ENCODE results near the gene VPS13D. TPM values are rescaled to one million over a fixed set of nuclear protein-coding genes. Genes with fewer than 3 reads are reported as not detected.

VPS13D gene
- total RNA-seq, 1 donor from 2014 or later = 88.9 TPM

GRCh38 chr1:12541274-12542137, 311.7 kb downstream of the VPS13D start:
- no peaks in the 10 kb centered on the region for H3K9me3 ChIP-seq
- no peaks in the 10 kb centered on the region for H3K36me3 ChIP-seq
- peak overlapping the region; percentile 76 for H3K27ac ChIP-seq
- peaks cover 27% of the 10 kb centered on the region for H3K4me1 ChIP-seq
- DNase-seq (ENCODE audit: extremely low spot score in 2 of 2) = no peak
- H3K4me3 ChIP-seq = no peak overlapping the region
- intact Hi-C loops (cut with DNase I) = loop anchor here (2.0 to 10.0 kb wide), 4 partner anchors 51 to 227 kb away; partner anchors contain the start of gene DHRS3
- no peaks in the 10 kb centered on the region for H3K27me3 ChIP-seq
- TF ChIP-seq CTCF (IDR thresholded peaks at IDR 0.05) (no peak), POLR2A (IDR thresholded peaks at IDR 0.05) (no peak), POLR2AphosphoS5 (IDR thresholded peaks at IDR 0.05; ENCODE audit: insufficient read depth in 1 of 2, low read depth in 1 of 2) (peak in 1 of 2 donors; percentile 49)

GRCh38 chr1:12542138-12542465, 312.3 kb downstream of the VPS13D start:
- Histone ChIP-seq H3K27me3 (no peaks in the 10 kb centered on the region), H3K4me3 (no peak overlapping the region), H3K36me3 (no peaks in the 10 kb centered on the region), H3K9me3 (no peaks in the 10 kb centered on the region), H3K27ac (peak overlapping the region; percentile 76), H3K4me1 (peaks cover 33% of the 10 kb centered on the region)
- no peak for DNase-seq (ENCODE audit: extremely low spot score in 2 of 2)
- intact Hi-C loops (cut with DNase I) = loop anchor here (5.0 to 10.0 kb wide), 3 partner anchors 50 to 227 kb away; no protein-coding TSS in a partner anchor
- TF ChIP-seq CTCF (IDR thresholded peaks at IDR 0.05) = no peak
- no peak for TF ChIP-seq POLR2A (IDR thresholded peaks at IDR 0.05)
- no peak for TF ChIP-seq POLR2AphosphoS5 (IDR thresholded peaks at IDR 0.05; ENCODE audit: insufficient read depth in 1 of 2, low read depth in 1 of 2)

GRCh38 chr1:12542616-12543592, 313.1 kb downstream of the VPS13D start:
- Histone ChIP-seq H3K27me3 (no peaks in the 10 kb centered on the region), H3K4me3 (no peak overlapping the region), H3K4me1 (peaks cover 41% of the 10 kb centered on the region), H3K27ac (no peak overlapping the region), H3K36me3 (no peaks in the 10 kb centered on the region), H3K9me3 (no peaks in the 10 kb centered on the region)
- no peak for DNase-seq (ENCODE audit: extremely low spot score in 2 of 2)
- no peak for TF ChIP-seq POLR2AphosphoS5 (IDR thresholded peaks at IDR 0.05; ENCODE audit: insufficient read depth in 1 of 2, low read depth in 1 of 2)
- no peak for TF ChIP-seq CTCF (IDR thresholded peaks at IDR 0.05)
- no peak for TF ChIP-seq POLR2A (IDR thresholded peaks at IDR 0.05)
- intact Hi-C loops (cut with DNase I) = loop anchor here (5.0 to 10.0 kb wide), 3 partner anchors 49 to 228 kb away; no protein-coding TSS in a partner anchor

- Histone ChIP-seq H3K4me1 (peaks cover 50% of the 10 kb centered on the region), H3K27ac (no peak overlapping the region), H3K27me3 (no peaks in the 10 kb centered on the region), H3K4me3 (no peak overlapping the region), H3K9me3 (no peaks in the 10 kb centered on the region), H3K36me3 (no peaks in the 10 kb centered on the region)
- intact Hi-C loops (cut with DNase I) = loop anchor here (5.0 to 10.0 kb wide), 3 partner anchors 49 to 229 kb away; no protein-coding TSS in a partner anchor
- TF ChIP-seq CTCF (IDR thresholded peaks at IDR 0.05) (no peak), POLR2AphosphoS5 (IDR thresholded peaks at IDR 0.05; ENCODE audit: insufficient read depth in 1 of 2, low read depth in 1 of 2) (no peak), POLR2A (IDR thresholded peaks at IDR 0.05) (no peak)
- DNase-seq (ENCODE audit: extremely low spot score in 2 of 2) = no peak
Observed at GRCh38 chr1:12543740-12544154, 313.9 kb downstream of the VPS13D start.

Measured in vagina (tissue), 2 donors.